COLO829 (cell line): ENCODE measurements around the gene SEC22A.

Experiments
- DNase-seq: peaks from one replicate; pipeline ENCODE4 v3.0.0; 2012; ENCODE audit warnings: low spot score

SEC22A gene

GRCh38 chr3:123310186-123310585 is 108.4 kb downstream of the SEC22A start:
- DNase-seq: no peak

GRCh38 chr3:123310741-123311140 is 109.0 kb downstream of the SEC22A start:
- no peak for DNase-seq

GRCh38 chr3:123311201-123311600 is 109.5 kb downstream of the SEC22A start:
- DNase-seq: no peak

GRCh38 chr3:123312331-123313265 is 110.9 kb downstream of the SEC22A start:
- DNase-seq: no peak

GRCh38 chr3:123313889-123314288 is 112.1 kb downstream of the SEC22A start:
- DNase-seq: no peak

GRCh38 chr3:123314359-123315270 is 112.9 kb downstream of the SEC22A start:
- no peak for DNase-seq

GRCh38 chr3:123315271-123315595 is 113.5 kb downstream of the SEC22A start:
- DNase-seq: no peak

GRCh38 chr3:123317716-123318115 is 116.0 kb downstream of the SEC22A start:
- no peak for DNase-seq

- DNase-seq: no peak
Observed at GRCh38 chr3:123318374-123318773, 116.6 kb downstream of the SEC22A start.

- no peak for DNase-seq
Observed at GRCh38 chr3:123319760-123320159, 118.0 kb downstream of the SEC22A start.

GRCh38 chr3:123320221-123320620 is 118.5 kb downstream of the SEC22A start:
- DNase-seq: no peak

- DNase-seq: no peak
Observed at GRCh38 chr3:123321806-123322205, 120.1 kb downstream of the SEC22A start.

GRCh38 chr3:123322866-123323265 is 121.1 kb downstream of the SEC22A start:
- DNase-seq: no peak
